GM12892 (cell line): Measurements from ENCODE around the gene PDXDC1.

Experiments
- POLR2AphosphoS5 ChIP-seq: IDR thresholded peaks from 2 replicates; pipeline ENCODE4 v1.6.1; 2011; ENCODE audit warnings: low read depth, low read length, control low read depth
- TAF1 ChIP-seq: IDR thresholded peaks from 2 replicates; pipeline ENCODE4 v1.6.1; 2011; ENCODE audit warnings: low read depth, mild to moderate bottlenecking, control low read depth, low read length, borderline replicate concordance

GRCh38 chr16:15031586-15031985 lies 56.8 kb downstream of the PDXDC1 start:
- TF ChIP-seq POLR2AphosphoS5 (no peak), TAF1 (no peak)
